Liver (tissue), 3 donors: ENCODE measurements around the gene HMGN4.

Experiments
- EGR1 ChIP-seq, 2 donors: IDR thresholded peaks; 2 replicates each; pipeline ENCODE4 v1.6.1; 2016 to 2018; ENCODE audit warnings: antibody characterized with exemption in 2 of 2, low read depth in 2 of 2
- FOXA1 ChIP-seq: IDR thresholded peaks from 2 replicates; pipeline ENCODE4 v1.6.1; 2016; ENCODE audit warnings: antibody characterized with exemption
- FOXA2 ChIP-seq: IDR thresholded peaks from 2 replicates; pipeline ENCODE4 v1.6.1; 2016; ENCODE audit warnings: antibody characterized with exemption
- GABPA ChIP-seq, 2 donors: IDR thresholded peaks in 1 of 2; conservative IDR thresholded peaks in 1 of 2; 2 replicates each; pipeline ENCODE4 v1.6.1; 2016; ENCODE audit warnings: antibody characterized with exemption in 2 of 2, mild to moderate bottlenecking in 1 of 2, moderate library complexity in 1 of 2
- HNF4A ChIP-seq, 2 donors: conservative IDR thresholded peaks; 2 replicates each; pipeline ENCODE4 v1.6.1; 2016; ENCODE audit warnings: antibody characterized with exemption in 2 of 2, mild to moderate bottlenecking in 2 of 2
- RAD21 ChIP-seq, 2 donors: IDR thresholded peaks; 2 replicates each; pipeline ENCODE4 v1.6.1; 2016; ENCODE audit warnings: antibody characterized with exemption in 2 of 2, mild to moderate bottlenecking in 2 of 2
- SP1 ChIP-seq: IDR thresholded peaks from 2 replicates; pipeline ENCODE4 v1.6.1; 2018; ENCODE audit warnings: antibody characterized with exemption, mild to moderate bottlenecking
- TAF1 ChIP-seq: conservative IDR thresholded peaks from 2 replicates; pipeline ENCODE4 v1.6.1; 2016; ENCODE audit warnings: antibody characterized with exemption, mild to moderate bottlenecking
- YY1 ChIP-seq: IDR thresholded peaks from 2 replicates; pipeline ENCODE4 v1.6.1; 2016; ENCODE audit warnings: antibody characterized with exemption, mild to moderate bottlenecking
- TF ChIP-seq, protein P1 (sequence below): fragments of 150-350 bp; IDR thresholded peaks from 2 replicates; pipeline ENCODE4 v1.5.1; 2017; ENCODE audit warnings: improper control_type of control experiment, low read depth, low read length; ENCODE audit not compliant: missing input control
- TF ChIP-seq, protein P2 (sequence below): IDR thresholded peaks from 2 replicates; pipeline ENCODE4 v1.6.1; 2016; ENCODE audit warnings: antibody characterized with exemption, mild to moderate bottlenecking
- TF ChIP-seq, protein P3 (sequence below): IDR thresholded peaks from 2 replicates; pipeline ENCODE4 v1.6.1; 2016; ENCODE audit warnings: antibody characterized with exemption
- TF ChIP-seq, protein P4 (sequence below): IDR thresholded peaks from 2 replicates; pipeline ENCODE4 v1.6.1; 2016; ENCODE audit warnings: antibody characterized with exemption
- TF ChIP-seq, protein P5 (sequence below): IDR thresholded peaks from 2 replicates; pipeline ENCODE4 v1.6.1; 2016; ENCODE audit warnings: antibody characterized with exemption
- donor health status: healthy.
- donor health status: healthy.

DNA sequence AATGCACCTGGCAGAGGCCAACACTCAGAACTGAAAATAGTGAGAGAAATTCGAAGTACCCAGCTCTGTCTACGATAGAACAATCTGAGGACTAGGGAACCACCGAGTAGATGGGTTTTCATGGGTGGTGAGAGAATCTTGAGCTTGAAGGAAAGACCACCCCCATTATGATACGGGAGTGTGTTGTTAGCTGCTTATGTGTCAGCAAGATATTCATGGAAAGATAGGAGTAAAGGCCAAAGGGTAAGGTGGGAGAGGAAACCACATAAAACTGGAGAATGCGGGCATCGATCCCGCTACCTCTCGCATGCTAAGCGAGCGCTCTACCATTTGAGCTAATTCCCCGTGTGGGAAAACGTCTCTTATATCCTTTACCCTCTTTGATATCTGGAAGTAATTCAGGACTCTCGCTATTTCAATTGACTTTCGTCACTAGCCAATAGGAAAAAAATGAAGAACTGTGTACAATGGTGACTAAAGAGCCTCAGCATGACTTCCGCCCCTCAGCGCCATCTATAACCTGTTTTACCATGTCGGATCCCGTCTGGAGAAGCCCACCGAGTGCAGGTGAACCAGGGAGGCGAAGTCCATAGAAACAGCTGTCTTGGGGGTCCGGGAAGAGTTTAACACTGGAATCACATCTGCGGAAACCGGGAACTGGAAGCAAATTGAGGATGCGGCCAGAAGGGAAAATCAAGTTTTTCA lies 33.6 kb downstream of the HMGN4 start:
- TF ChIP-seq, protein P1, sequence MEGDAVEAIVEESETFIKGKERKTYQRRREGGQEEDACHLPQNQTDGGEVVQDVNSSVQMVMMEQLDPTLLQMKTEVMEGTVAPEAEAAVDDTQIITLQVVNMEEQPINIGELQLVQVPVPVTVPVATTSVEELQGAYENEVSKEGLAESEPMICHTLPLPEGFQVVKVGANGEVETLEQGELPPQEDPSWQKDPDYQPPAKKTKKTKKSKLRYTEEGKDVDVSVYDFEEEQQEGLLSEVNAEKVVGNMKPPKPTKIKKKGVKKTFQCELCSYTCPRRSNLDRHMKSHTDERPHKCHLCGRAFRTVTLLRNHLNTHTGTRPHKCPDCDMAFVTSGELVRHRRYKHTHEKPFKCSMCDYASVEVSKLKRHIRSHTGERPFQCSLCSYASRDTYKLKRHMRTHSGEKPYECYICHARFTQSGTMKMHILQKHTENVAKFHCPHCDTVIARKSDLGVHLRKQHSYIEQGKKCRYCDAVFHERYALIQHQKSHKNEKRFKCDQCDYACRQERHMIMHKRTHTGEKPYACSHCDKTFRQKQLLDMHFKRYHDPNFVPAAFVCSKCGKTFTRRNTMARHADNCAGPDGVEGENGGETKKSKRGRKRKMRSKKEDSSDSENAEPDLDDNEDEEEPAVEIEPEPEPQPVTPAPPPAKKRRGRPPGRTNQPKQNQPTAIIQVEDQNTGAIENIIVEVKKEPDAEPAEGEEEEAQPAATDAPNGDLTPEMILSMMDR, result no peak
- no peak for TF ChIP-seq GABPA (IDR thresholded peaks at IDR 0.05 in 1 of 2, conservative IDR thresholded peaks at IDR 0.05 in 1 of 2)
- TF ChIP-seq EGR1 (IDR thresholded peaks at IDR 0.05; ENCODE audit: low read depth in 2 of 2), result peak in 1 of 2 donors; percentile 25
- TF ChIP-seq, protein P2, sequence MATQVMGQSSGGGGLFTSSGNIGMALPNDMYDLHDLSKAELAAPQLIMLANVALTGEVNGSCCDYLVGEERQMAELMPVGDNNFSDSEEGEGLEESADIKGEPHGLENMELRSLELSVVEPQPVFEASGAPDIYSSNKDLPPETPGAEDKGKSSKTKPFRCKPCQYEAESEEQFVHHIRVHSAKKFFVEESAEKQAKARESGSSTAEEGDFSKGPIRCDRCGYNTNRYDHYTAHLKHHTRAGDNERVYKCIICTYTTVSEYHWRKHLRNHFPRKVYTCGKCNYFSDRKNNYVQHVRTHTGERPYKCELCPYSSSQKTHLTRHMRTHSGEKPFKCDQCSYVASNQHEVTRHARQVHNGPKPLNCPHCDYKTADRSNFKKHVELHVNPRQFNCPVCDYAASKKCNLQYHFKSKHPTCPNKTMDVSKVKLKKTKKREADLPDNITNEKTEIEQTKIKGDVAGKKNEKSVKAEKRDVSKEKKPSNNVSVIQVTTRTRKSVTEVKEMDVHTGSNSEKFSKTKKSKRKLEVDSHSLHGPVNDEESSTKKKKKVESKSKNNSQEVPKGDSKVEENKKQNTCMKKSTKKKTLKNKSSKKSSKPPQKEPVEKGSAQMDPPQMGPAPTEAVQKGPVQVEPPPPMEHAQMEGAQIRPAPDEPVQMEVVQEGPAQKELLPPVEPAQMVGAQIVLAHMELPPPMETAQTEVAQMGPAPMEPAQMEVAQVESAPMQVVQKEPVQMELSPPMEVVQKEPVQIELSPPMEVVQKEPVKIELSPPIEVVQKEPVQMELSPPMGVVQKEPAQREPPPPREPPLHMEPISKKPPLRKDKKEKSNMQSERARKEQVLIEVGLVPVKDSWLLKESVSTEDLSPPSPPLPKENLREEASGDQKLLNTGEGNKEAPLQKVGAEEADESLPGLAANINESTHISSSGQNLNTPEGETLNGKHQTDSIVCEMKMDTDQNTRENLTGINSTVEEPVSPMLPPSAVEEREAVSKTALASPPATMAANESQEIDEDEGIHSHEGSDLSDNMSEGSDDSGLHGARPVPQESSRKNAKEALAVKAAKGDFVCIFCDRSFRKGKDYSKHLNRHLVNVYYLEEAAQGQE, result no peak
- TF ChIP-seq RAD21 (IDR thresholded peaks at IDR 0.05), result no peak
- TF ChIP-seq YY1, result peak; percentile 93
- TF ChIP-seq FOXA2, result peak; percentile 22
- TF ChIP-seq, protein P3, sequence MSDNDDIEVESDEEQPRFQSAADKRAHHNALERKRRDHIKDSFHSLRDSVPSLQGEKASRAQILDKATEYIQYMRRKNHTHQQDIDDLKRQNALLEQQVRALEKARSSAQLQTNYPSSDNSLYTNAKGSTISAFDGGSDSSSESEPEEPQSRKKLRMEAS, result peak; percentile 70
- TF ChIP-seq, protein P4, sequence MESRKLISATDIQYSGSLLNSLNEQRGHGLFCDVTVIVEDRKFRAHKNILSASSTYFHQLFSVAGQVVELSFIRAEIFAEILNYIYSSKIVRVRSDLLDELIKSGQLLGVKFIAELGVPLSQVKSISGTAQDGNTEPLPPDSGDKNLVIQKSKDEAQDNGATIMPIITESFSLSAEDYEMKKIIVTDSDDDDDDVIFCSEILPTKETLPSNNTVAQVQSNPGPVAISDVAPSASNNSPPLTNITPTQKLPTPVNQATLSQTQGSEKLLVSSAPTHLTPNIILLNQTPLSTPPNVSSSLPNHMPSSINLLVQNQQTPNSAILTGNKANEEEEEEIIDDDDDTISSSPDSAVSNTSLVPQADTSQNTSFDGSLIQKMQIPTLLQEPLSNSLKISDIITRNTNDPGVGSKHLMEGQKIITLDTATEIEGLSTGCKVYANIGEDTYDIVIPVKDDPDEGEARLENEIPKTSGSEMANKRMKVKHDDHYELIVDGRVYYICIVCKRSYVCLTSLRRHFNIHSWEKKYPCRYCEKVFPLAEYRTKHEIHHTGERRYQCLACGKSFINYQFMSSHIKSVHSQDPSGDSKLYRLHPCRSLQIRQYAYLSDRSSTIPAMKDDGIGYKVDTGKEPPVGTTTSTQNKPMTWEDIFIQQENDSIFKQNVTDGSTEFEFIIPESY, result no peak
- TF ChIP-seq SP1, result peak; percentile 31
- no peak for TF ChIP-seq FOXA1
- no peak for TF ChIP-seq TAF1
- TF ChIP-seq HNF4A (conservative IDR thresholded peaks at IDR 0.05), result peak; percentile 25 to 34
- TF ChIP-seq, protein P5, sequence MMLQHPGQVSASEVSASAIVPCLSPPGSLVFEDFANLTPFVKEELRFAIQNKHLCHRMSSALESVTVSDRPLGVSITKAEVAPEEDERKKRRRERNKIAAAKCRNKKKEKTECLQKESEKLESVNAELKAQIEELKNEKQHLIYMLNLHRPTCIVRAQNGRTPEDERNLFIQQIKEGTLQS, result peak; percentile 99
